Measurements from ENCODE around the gene OR4N5.
"Not testable (repeated sequence)": the region's sequence is repeated elsewhere in the genome, so short reads cannot be mapped to it uniquely, and the experiment has no call there.

Gene OR4N5, protein sequence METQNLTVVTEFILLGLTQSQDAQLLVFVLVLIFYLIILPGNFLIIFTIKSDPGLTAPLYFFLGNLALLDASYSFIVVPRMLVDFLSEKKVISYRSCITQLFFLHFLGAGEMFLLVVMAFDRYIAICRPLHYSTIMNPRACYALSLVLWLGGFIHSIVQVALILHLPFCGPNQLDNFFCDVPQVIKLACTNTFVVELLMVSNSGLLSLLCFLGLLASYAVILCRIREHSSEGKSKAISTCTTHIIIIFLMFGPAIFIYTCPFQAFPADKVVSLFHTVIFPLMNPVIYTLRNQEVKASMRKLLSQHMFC

GRCh38 chr14:20138520-20138919, at the start of gene OR4N5:
Gene OR4N5 (plus strand): TSS chr14:20138820. CDS start chr14:20143736, 4,916 bp downstream.
- DNase-seq: no peak

DNA sequence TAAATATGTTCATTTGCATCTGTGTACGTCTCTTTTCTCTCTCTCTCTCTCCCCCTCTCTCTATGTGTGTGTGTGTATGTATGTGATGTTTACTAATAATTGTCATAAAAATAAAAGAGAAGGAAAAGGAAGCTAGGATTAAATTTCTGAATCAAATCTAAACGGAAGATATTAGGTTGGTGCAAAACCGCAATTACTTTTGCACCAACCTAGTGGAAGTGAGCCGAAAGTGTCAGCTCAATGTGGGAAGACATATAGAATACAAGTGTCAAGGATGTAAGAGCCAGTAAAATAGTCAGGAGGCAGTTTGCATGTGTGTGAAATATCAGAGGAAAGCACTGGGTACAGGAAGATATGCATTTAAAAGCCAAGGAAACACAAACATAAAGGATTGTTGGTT, 46.6 kb upstream of the OR4N5 start:
- DNase-seq: no peak

DNA sequence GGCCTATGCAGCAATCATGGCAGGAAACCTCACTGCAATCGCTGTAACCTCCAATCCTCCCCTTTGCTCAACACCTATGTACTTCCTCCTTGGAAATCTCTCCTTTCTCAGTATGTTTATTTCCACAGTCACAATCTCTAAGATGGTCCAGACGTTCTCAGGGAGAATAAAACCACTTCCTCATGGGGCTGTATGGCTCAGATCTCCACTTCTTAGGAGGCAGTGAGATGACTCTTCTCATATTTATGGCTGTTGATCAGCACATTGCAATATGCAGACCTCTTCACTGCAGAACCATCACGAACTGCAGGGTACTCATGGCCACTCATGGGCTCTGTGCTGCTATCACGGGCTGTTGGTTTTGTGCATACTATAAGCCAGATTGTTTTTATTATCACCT, 45.2 kb upstream of the OR4N5 start:
- no peak for DNase-seq

- not testable (repeated sequence) for DNase-seq
Observed at GRCh38 chr14:20098926-20099770, 39.5 kb upstream of the OR4N5 start.

DNA sequence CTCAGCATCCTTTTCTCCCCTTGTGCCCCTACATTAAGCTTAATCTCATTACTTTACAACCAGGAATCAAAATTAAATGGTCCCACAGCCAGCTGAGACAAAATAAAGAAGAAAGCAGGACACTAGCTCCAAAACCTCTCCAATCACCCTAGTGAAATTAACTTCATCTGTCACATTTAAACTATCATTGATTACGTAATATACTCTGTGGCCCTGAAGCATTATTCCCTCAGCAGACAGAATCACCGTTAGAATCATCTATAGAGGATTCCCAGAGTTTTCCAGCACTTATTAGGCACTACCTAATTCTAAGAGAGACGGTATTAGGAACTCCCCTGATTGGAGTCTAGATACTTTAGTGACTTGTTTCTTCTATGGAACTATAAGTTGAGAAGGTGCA, 28.2 kb upstream of the OR4N5 start, which contains the start of gene OR4K17:
Gene OR4K17, plus strand, starts transcription at position 302 of the 400 bp plus-strand sequence. CDS start 6,761 bp downstream, outside the sequence.
- DNase-seq: no peak

DNA sequence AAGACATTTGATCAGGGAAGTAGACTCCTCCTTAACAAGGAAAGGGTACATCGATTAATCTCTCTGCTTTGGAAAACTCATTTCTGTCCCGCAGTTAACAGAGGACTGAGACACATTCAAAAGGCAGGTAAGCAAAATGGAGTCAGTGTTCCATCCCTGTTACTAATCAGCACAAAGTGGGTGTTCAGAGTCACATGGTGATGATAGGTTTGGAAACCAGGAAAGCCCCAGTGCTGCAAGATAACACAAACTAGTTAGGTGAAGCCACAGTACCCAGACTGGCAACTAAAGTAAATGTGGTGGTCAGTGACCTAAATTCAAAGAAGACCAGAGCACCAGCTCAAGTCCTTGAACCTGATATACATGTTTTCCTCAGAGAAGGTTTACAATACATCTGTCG, 26.3 kb upstream of the OR4N5 start:
- no peak for DNase-seq

- DNase-seq: no peak
Observed at GRCh38 chr14:20116748-20117147, 21.9 kb upstream of the OR4N5 start.

DNA sequence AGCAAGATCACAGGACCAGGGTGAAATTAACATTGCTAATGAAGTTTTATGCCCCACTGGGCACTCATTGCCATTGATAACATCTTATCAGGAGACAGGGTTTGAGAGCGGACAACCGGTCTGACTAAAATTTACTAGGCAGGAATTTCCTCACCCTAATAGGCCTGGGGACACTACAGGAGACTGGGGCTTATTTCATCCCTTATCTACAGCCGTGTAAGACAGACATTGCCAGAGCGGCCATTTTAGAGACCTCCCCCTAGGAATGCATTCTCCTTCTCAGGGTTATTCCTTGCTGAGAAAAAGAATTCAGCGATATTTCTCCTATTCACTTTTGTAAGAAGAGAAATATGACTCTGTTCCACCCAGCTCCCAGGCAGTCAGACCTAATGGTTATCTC, 19.8 kb upstream of the OR4N5 start:
- no peak for DNase-seq

DNA sequence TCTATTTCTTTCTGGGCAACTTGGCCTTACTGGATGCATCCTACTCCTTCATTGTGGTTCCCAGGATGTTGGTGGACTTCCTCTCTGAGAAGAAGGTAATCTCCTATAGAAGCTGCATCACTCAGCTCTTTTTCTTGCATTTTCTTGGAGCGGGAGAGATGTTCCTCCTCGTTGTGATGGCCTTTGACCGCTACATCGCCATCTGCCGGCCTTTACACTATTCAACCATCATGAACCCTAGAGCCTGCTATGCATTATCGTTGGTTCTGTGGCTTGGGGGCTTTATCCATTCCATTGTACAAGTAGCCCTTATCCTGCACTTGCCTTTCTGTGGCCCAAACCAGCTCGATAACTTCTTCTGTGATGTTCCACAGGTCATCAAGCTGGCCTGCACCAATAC, 5.3 kb downstream of the OR4N5 start:
- no peak for DNase-seq

DNA sequence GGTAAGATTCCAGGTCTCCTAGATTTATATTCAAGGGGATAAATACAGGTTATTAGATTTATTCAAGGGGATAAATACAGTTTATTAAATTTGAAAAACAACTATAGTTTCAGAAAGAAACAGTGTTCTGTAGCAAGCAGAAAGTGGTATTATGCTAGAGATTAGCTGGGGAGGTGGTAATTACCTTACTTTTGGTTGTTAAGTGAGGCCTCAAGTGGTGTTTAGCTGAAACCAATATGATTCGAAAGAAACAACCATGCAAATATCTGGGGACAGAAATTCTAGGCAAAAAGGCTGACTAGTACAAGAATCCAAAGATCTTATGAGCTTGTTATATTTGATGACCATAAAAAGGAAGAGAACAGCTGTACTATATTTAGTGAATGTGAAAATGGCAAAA, 6.2 kb downstream of the OR4N5 start:
- no peak for DNase-seq

DNA sequence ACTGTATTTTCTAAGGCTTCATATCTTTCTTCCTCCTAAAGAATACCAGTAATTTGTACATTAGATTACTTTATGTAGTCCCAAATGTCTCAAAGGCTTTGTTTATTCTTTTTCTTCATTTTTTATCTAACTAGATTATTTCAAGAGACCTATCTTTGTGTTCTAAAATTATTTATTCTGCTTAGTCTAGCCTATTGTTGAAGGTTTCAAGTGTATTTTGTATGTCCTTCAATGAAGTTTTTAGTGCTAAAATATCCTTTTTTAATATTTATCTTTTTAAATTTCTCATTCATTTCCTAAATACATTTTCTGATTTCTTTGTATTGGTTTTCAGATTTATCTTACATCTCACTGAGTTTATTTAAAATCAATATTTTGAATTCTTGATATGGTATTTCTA, 25.8 kb downstream of the OR4N5 start:
- DNase-seq: no peak

GRCh38 chr14:20167091-20167490, 28.5 kb downstream of the OR4N5 start:
- DNase-seq: no peak

DNA sequence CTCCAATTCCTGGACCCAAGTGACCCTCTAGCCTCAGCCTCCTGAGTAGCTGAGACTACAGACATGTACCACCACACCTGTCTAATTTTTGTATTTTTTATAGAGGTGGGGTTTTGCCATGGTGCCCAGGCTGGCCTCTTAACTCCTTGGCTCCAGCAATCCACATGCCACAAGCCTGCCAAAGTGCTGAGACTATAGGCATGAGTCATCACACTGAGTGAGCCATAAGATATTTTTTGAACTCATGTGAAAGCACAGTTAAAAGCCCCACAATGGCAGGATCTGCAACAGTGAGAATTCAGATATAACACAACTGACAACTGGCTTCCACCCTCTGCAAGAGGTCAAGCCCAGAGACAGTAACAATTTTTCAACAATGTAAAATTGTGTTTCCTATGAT, 31.2 kb downstream of the OR4N5 start:
- DNase-seq: not testable (repeated sequence)

GRCh38 chr14:20174205-20174604, 35.6 kb downstream of the OR4N5 start:
- not testable (repeated sequence) for DNase-seq

- no peak for DNase-seq
Observed at GRCh38 chr14:20176330-20176729, 37.7 kb downstream of the OR4N5 start.

DNA sequence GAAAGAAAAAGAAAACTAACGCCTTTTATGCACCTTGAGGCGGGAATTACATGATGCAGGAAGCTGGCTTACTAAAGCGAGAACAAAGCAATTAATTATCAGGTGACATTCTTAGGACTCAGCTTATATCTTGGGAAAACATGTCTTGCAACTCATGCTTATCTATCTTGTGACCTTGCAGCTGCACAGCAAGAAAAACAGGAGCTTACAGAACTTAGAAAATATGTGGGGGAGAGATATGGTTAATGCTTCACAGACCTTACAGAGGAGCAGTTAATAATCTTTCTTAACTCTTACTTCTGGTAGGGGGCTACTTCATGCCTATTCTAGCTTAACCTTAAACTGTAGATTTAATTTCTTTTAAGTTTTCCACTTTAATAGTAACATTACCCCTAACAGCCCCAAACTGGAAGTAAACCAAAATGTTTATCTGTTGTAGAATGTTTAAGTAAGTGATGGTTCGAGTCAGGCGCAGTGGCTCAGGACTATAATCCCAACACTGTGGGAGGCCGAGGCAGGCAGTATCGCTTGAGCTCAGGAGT, 38.9 kb downstream of the OR4N5 start:
- DNase-seq: no peak

GRCh38 chr14:20179218-20179617, 40.6 kb downstream of the OR4N5 start:
- DNase-seq: no peak

- DNase-seq: no peak
Observed at GRCh38 chr14:20179880-20180279, 41.3 kb downstream of the OR4N5 start.

DNA sequence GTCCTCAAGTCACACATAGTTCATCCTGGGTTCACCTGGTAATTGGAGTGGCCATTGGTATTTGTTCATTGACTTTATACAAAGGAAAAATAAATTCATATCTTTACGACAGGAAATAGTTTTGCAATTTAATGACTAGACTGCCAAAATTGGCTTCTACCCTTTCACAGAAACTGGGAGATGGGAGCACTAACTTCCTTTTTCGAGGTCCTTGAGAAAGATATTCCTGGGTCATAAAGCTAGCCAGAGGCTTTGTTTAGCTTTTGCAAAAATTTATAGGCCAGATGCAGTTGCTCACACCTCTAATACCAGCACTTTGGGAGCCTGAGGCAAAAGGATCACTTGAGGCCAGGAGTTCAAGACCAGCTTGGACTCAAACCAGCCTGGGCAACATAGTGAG, 41.9 kb downstream of the OR4N5 start:
- DNase-seq: no peak

- DNase-seq: no peak
Observed at GRCh38 chr14:20184181-20184580, 45.6 kb downstream of the OR4N5 start.

- no peak for DNase-seq
Observed at GRCh38 chr14:20190596-20190995, 52.0 kb downstream of the OR4N5 start, which contains the start of gene OR11G2. Gene OR11G2 (plus strand): TSS chr14:20190896. CDS start chr14:20197438, 6,542 bp downstream.

GRCh38 chr14:20191396-20191795, 52.8 kb downstream of the OR4N5 start:
- no peak for DNase-seq

GRCh38 chr14:20194101-20194500, 55.5 kb downstream of the OR4N5 start:
- no peak for DNase-seq
